Stimulated activated naive B cell treated with anti-CD40 and anti-IgM and Interleukin-4, amounts not matched to agents 10 μg/mL and 1 μg/mL and 100 μg/mL, for 72 hours (primary cell): ENCODE data around the gene BATF.

Experiments used
- ATAC-seq, 2 donors: fragments of 150-1000 bp; cut with Tn5 transposase; replicated peaks; 2 replicates each; pipeline ENCODE4 v1.10.0; 2021; ENCODE audit warnings: moderate library complexity in 1 of 2
- DNase-seq: peaks from one replicate; pipeline ENCODE4 v3.0.0; 2021
- H3K27ac Mint-ChIP-seq: one replicate; pipeline ENCODE4 v1.8.0; 2022; ENCODE audit warnings: mild to moderate bottlenecking, mixed read lengths
- H3K27me3 Mint-ChIP-seq, 2 donors: one replicate each; pipeline ENCODE4 v1.8.0; 2022; ENCODE audit warnings: mixed read lengths in 2 of 2
- H3K36me3 Mint-ChIP-seq, 2 donors: one replicate each; pipeline ENCODE4 v1.8.0; 2022; ENCODE audit warnings: mixed read lengths in 2 of 2, mild to moderate bottlenecking in 1 of 2
- H3K4me1 Mint-ChIP-seq, 2 donors: one replicate each; pipeline ENCODE4 v1.8.0; 2022; ENCODE audit warnings: mixed read lengths in 2 of 2, mild to moderate bottlenecking in 1 of 2
- H3K4me3 Mint-ChIP-seq, 2 donors: one replicate each; pipeline ENCODE4 v1.8.0; 2022; ENCODE audit warnings: mild to moderate bottlenecking in 2 of 2, mixed read lengths in 2 of 2, moderate library complexity in 1 of 2
- H3K9me3 Mint-ChIP-seq, 2 donors: one replicate each; pipeline ENCODE4 v1.8.0; 2022; ENCODE audit warnings: mixed read lengths in 2 of 2, mild to moderate bottlenecking in 1 of 2

Gene BATF

GRCh38 chr14:75591331-75591946 is 69.2 kb downstream of the BATF start:
- H3K27me3 Mint-ChIP-seq: peaks cover 0 to 5% of the 10 kb centered on the region in 2 donors
- H3K4me1 Mint-ChIP-seq: peaks cover 11 to 16% of the 10 kb centered on the region in 2 donors
- H3K36me3 Mint-ChIP-seq: peaks cover 9 to 37% of the 10 kb centered on the region in 2 donors
- DNase-seq (no peak), ATAC-seq (no peak)
- H3K4me3 Mint-ChIP-seq: no peak overlapping the region
- H3K9me3 Mint-ChIP-seq: peaks cover 2 to 4% of the 10 kb centered on the region in 2 donors
- H3K27ac Mint-ChIP-seq: no peak overlapping the region

GRCh38 chr14:75591987-75592575 is 69.8 kb downstream of the BATF start:
- peaks cover 0 to 5% of the 10 kb centered on the region in 2 donors for H3K27me3 Mint-ChIP-seq
- H3K27ac Mint-ChIP-seq: no peak overlapping the region
- H3K36me3 Mint-ChIP-seq: peaks cover 9 to 37% of the 10 kb centered on the region in 2 donors
- no peak for ATAC-seq
- H3K4me3 Mint-ChIP-seq: no peak overlapping the region
- peaks cover 14 to 19% of the 10 kb centered on the region in 2 donors for H3K4me1 Mint-ChIP-seq
- no peak for DNase-seq
- peaks cover 2 to 4% of the 10 kb centered on the region in 2 donors for H3K9me3 Mint-ChIP-seq

- Mint-ChIP-seq H3K4me1 (peaks cover 13 to 16% of the 10 kb centered on the region in 2 donors), H3K27ac (no peak overlapping the region), H3K36me3 (peaks cover 9 to 48% of the 10 kb centered on the region in 2 donors), H3K4me3 (no peak overlapping the region), H3K27me3 (peaks cover 10 to 15% of the 10 kb centered on the region in 2 donors), H3K9me3 (peaks cover 2 to 4% of the 10 kb centered on the region in 2 donors)
- ATAC-seq: no peak
- DNase-seq: no peak
Observed at GRCh38 chr14:75595226-75595625, 73.0 kb downstream of the BATF start.
